Right forelimb (tissue), 1 donor: ENCODE results near the gene APC.
"Not testable (repeated sequence)": the region's sequence is repeated elsewhere in the genome, so short reads cannot be mapped to it uniquely, and the experiment has no call there.

Source experiments
- DNase-seq: peaks from one replicate; pipeline ENCODE4 v3.0.0-alpha.2; 2018

The APC gene

GRCh38 chr5:112860929-112861637 is 123.4 kb downstream of the APC start, which contains the start of gene SRP19:
TSS of gene SRP19 (plus strand) at chr5:112861287. CDS start at chr5:112861377, 90 bp downstream.
- DNase-seq = peak; percentile 94

GRCh38 chr5:112861638-112861985 is 123.9 kb downstream of the APC start:
- no peak for DNase-seq

- DNase-seq = no peak
Observed at GRCh38 chr5:112862085-112862484, 124.4 kb downstream of the APC start.

- no peak for DNase-seq
Observed at GRCh38 chr5:112863549-112863948, 125.9 kb downstream of the APC start.

- DNase-seq = no peak
Observed at GRCh38 chr5:112865128-112865527, 127.4 kb downstream of the APC start.

- DNase-seq = no peak
Observed at GRCh38 chr5:112866739-112867138, 129.1 kb downstream of the APC start.

GRCh38 chr5:112867411-112867810 is 129.7 kb downstream of the APC start:
- no peak for DNase-seq

GRCh38 chr5:112869948-112870347 is 132.3 kb downstream of the APC start:
- DNase-seq = no peak

GRCh38 chr5:112870966-112871365 is 133.3 kb downstream of the APC start:
- no peak for DNase-seq

- DNase-seq = no peak
Observed at GRCh38 chr5:112876362-112876761, 138.7 kb downstream of the APC start.

- no peak for DNase-seq
Observed at GRCh38 chr5:112878101-112878500, 140.4 kb downstream of the APC start.

GRCh38 chr5:112878760-112879159 is 141.1 kb downstream of the APC start:
- DNase-seq = no peak

GRCh38 chr5:112880219-112880964 is 142.7 kb downstream of the APC start:
- DNase-seq = no peak

GRCh38 chr5:112883192-112883591 is 145.5 kb downstream of the APC start:
- DNase-seq = no peak

- DNase-seq = no peak
Observed at GRCh38 chr5:112885001-112885400, 147.3 kb downstream of the APC start.

GRCh38 chr5:112886975-112887374 is 149.3 kb downstream of the APC start:
- no peak for DNase-seq

- DNase-seq = not testable (repeated sequence)
Observed at GRCh38 chr5:112892066-112892465, 154.4 kb downstream of the APC start.

GRCh38 chr5:112892776-112893175 is 155.1 kb downstream of the APC start:
- DNase-seq = no peak

GRCh38 chr5:112895682-112896081 is 158.0 kb downstream of the APC start:
- DNase-seq = no peak
